ENCODE results near the gene SMG9.

SMG9 gene

DNA sequence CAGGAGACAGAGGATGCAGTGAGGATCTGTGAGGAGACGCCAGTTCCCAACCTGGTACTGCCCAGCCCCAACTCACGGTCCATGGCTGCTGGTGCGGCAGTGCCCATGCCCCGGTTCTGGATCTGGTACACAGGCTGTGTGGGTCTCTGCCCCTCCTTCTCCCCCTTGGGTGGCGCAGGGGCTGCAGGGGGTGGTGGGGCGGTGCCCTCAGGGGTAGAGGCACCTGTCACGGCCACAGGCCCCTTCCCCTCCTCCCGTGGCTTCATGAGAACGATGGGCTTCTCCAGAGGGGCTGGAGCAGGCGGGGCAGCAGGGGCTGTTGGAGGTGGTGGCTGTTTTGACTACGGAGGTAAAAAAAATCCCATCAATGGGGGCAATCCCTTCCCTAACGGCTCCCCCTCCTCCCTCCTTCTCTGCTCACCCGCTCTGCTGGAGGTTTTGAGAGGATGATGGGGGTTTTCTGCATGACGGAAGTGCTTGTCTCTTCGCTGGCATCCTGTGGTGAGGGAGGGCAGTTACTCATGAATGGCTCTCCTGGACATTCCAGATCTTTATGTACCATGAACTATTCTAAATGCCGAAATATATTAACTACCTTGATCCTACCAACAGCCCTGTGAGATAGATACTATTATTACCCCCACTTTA, 7.1 kb downstream of the SMG9 start:
- TF ChIP-seq, protein P1, sequence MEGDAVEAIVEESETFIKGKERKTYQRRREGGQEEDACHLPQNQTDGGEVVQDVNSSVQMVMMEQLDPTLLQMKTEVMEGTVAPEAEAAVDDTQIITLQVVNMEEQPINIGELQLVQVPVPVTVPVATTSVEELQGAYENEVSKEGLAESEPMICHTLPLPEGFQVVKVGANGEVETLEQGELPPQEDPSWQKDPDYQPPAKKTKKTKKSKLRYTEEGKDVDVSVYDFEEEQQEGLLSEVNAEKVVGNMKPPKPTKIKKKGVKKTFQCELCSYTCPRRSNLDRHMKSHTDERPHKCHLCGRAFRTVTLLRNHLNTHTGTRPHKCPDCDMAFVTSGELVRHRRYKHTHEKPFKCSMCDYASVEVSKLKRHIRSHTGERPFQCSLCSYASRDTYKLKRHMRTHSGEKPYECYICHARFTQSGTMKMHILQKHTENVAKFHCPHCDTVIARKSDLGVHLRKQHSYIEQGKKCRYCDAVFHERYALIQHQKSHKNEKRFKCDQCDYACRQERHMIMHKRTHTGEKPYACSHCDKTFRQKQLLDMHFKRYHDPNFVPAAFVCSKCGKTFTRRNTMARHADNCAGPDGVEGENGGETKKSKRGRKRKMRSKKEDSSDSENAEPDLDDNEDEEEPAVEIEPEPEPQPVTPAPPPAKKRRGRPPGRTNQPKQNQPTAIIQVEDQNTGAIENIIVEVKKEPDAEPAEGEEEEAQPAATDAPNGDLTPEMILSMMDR (IDR thresholded peaks at IDR 0.05), result no peak
- Histone ChIP-seq H3K4me3 (ENCODE audit: low read depth in 1 of 2, low read length in 1 of 2) (no peak overlapping the region), H3K4me1 (ENCODE audit: control insufficient read depth in 1 of 2, insufficient read depth in 1 of 2, low read depth in 1 of 2, low read length in 1 of 2) (peaks cover 8 to 13% of the 10 kb centered on the region in 2 experiments), H3K27me3 (no peaks in the 10 kb centered on the region), H3K9me3 (no peaks in the 10 kb centered on the region), H3K36me3 (peaks cover 56% of the 10 kb centered on the region), H3K27ac (no peak overlapping the region)

GRCh38 chr19:43743059-43743458, 11.7 kb downstream of the SMG9 start:
- TF ChIP-seq, protein P1 (IDR thresholded peaks at IDR 0.05), result no peak
- H3K36me3 ChIP-seq, result peaks cover 71% of the 10 kb centered on the region
- H3K9me3 ChIP-seq, result no peaks in the 10 kb centered on the region
- no peaks in the 10 kb centered on the region for H3K27me3 ChIP-seq
- no peak overlapping the region for H3K4me3 ChIP-seq (ENCODE audit: low read depth in 1 of 2, low read length in 1 of 2)
- H3K4me1 ChIP-seq (ENCODE audit: control insufficient read depth in 1 of 2, insufficient read depth in 1 of 2, low read depth in 1 of 2, low read length in 1 of 2), result peaks cover 8 to 13% of the 10 kb centered on the region in 2 experiments
- H3K27ac ChIP-seq, result no peak overlapping the region

DNA sequence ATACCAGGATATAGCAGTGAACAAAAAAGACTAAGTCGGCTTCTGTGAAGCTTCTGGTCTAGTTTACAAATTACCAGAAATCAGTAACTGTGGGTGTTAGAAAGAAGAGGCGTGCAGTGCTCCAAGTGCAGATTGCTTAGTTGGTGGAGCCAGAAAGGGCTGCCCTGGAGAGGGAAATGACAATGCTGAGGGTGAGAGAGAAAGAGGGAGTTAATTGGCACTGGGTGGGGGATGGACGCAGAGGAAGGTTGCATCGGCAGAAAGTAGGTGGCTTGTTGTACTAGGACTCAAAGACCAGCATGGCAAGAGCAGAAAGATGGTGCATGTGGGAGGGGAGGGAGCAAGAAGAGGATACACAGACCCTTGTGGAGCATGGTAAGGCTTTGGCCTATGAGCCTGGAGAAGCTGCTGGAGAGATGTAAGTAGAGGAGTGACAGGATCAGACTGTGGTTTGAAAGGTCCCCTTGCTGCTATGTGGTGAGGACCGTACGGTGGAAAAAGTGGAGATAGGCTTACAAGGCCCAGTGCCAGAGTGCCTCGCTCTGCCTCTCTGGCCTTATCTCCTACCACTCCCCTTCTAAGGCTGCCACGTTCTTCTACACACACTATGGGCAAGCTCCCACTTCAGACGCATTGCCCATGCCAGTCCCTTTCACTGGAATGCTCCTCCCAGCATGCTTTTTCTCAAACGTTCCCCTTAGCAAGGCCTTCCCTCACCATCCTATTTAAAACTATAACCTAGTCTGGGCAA, 13.5 kb downstream of the SMG9 start:
- peaks cover 71% of the 10 kb centered on the region for H3K36me3 ChIP-seq
- no peaks in the 10 kb centered on the region for H3K27me3 ChIP-seq
- TF ChIP-seq, protein P1 (IDR thresholded peaks at IDR 0.05), result no peak
- no peak overlapping the region for H3K4me3 ChIP-seq (ENCODE audit: low read depth in 1 of 2, low read length in 1 of 2)
- H3K27ac ChIP-seq, result no peak overlapping the region
- no peaks in the 10 kb centered on the region for H3K9me3 ChIP-seq
- peaks cover 8 to 13% of the 10 kb centered on the region in 2 experiments for H3K4me1 ChIP-seq (ENCODE audit: control insufficient read depth in 1 of 2, insufficient read depth in 1 of 2, low read depth in 1 of 2, low read length in 1 of 2)

DNA sequence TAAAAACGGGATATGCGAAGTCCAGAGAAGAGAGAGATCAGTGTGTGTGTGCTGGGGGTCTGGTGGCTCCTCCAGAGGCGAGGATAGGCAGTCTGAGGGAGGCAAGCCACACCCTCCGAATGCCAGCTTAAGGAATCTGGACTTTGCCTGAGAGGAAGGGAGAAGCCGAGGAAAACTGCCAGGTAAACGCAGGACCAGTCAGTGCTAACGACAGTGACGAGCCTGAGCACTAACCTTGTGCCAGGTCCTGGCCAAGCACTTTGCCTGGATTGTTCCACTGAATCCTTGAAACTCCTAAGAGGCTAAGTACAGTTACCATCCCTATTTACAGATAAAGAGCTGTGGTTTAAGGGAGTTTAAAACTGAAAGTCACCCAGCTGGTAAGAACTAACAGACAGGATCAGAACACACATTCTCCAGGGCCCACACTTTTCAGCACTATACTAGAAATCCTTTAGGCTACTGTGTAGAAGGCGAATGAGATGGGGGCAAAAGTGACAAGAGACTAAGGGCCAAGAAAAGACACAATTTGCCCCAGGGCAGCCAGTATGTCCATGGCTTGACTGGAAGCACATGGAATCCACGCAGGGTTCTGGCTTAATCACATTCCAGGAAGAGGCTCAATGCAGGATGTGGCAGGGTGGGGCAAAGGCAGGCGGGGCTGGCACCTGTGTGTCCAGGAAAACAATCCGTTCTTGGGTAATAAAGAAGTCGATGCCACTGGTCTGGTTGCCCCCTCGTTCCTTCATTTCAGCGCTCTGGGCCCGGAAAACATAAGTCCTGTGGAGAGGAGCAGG, 15.1 kb downstream of the SMG9 start:
- TF ChIP-seq, protein P1 (IDR thresholded peaks at IDR 0.05), result no peak
- Histone ChIP-seq H3K4me1 (ENCODE audit: control insufficient read depth in 1 of 2, insufficient read depth in 1 of 2, low read depth in 1 of 2, low read length in 1 of 2) (peaks cover 2 to 3% of the 10 kb centered on the region in 2 experiments), H3K4me3 (ENCODE audit: low read depth in 1 of 2, low read length in 1 of 2) (no peak overlapping the region), H3K27me3 (no peaks in the 10 kb centered on the region), H3K36me3 (peaks cover 74% of the 10 kb centered on the region), H3K27ac (no peak overlapping the region), H3K9me3 (no peaks in the 10 kb centered on the region)

DNA sequence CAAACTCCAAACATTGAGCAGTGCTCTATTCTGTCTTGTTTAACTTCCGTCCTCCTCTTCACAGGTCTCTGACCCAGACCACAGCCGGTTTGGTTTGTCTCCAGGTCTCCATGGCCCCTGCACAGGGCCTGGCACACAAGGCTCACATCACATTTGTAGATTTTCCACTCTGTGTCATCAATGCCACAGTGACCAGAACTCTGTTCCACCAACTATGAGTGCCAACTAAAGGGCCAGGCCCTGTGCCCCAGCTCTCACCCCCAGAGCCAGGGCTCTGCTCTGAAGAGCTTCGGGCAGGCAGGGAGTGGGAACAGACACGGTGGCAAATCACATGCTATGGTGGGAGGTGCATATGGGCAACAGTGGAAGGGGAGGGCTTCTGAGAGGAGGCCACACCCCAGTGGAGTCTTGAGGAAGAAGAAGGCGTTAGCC, 16.0 kb downstream of the SMG9 start:
- Histone ChIP-seq H3K4me1 (ENCODE audit: control insufficient read depth in 1 of 2, insufficient read depth in 1 of 2, low read depth in 1 of 2, low read length in 1 of 2) (no peaks in the 10 kb centered on the region), H3K9me3 (no peaks in the 10 kb centered on the region), H3K4me3 (ENCODE audit: low read depth in 1 of 2, low read length in 1 of 2) (no peak overlapping the region), H3K27me3 (no peaks in the 10 kb centered on the region), H3K27ac (no peak overlapping the region), H3K36me3 (peaks cover 80% of the 10 kb centered on the region)
- TF ChIP-seq, protein P1 (IDR thresholded peaks at IDR 0.05), result no peak
